SH-SY5Y (cell line): Measurements from ENCODE around the gene PALM.

Source experiments
- GATA2 ChIP-seq: IDR thresholded peaks from 2 replicates; pipeline ENCODE4 v1.6.1; 2011; ENCODE audit warnings: mild to moderate bottlenecking, low read depth, low read length
- GATA3 ChIP-seq: IDR thresholded peaks from 2 replicates; pipeline ENCODE4 v1.6.1; 2011; ENCODE audit warnings: low read depth, mild to moderate bottlenecking, low read length, moderate library complexity

DNA sequence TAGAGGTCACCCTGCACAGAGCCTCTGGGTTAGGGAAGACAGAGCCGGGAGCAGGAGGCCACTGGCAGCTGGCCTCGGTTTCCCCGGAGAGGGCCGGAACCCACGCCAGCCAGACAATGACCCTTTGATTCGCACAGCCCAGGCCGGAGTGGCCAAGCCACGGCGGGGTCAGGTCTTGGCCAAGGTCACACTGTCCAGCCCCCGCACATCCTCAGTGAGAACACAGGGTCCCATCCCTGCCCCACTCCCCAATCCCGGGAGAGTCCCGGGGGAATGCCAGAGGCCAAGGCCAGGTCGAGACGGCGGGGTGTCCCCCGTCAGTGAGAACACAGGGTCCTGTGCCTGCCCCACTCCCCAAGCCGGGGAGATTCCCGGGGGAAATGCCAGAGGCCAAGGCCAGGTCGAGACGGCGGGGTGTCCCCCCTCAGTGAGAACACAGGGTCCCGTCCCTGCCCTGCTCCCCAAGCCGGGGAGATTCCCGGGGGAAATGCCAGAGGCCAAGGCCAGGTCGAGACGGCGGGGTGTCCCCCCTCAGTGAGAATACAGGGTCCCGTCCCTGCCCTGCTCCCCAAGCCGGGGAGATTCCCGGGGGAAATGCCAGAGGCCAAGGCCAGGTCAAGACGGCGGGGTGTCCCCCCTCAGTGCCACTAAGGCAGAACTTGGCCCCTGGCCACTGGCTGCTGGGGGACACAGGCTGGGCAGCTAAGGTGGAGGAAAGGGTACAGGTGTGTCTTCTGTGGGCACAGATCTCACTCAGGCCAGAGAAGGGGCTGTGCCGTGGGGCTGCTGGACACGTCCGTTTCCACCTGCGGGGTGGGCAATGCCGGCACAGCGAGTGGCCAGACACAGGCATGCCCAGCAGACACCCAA is 34.2 kb upstream of the PALM start:
- TF ChIP-seq GATA3 (no peak), GATA2 (no peak)
